ENCODE measurements around the gene STING1. TPM values are rescaled to one million over a fixed set of nuclear protein-coding genes. Genes with fewer than 3 reads are reported as not detected.

The STING1 gene
- total RNA-seq, 1 experiment from 2014 or later: 33.1 TPM

- ChIA-PET CTCF (interaction anchor here (0.7 to 1.8 kb wide), 5 partner anchors 13 to 416 kb away, joined by 3 to 6 read pairs (median 3); no protein-coding TSS in a partner anchor), POLR2A (no interaction called here)
- H3K27me3 Mint-ChIP-seq (ENCODE audit: insufficient read depth, unreplicated experiment): no peaks in the 10 kb centered on the region
- no peak for DNase-seq (ENCODE audit: unreplicated experiment)
- no peak overlapping the region for H3K4me3 Mint-ChIP-seq (ENCODE audit: unreplicated experiment)
- no peaks in the 10 kb centered on the region for H3K36me3 Mint-ChIP-seq (ENCODE audit: insufficient read depth, unreplicated experiment)
- TF ChIP-seq CTCF (IDR thresholded peaks at IDR 0.05; ENCODE audit: unreplicated experiment): no peak
- no peaks in the 10 kb centered on the region for H3K9me3 Mint-ChIP-seq (ENCODE audit: unreplicated experiment)
- BruUV-seq (replicated peaks): no TSS peak
- intact Hi-C loops (cut with micrococcal nuclease): no loop called here
- peaks cover 6% of the 10 kb centered on the region for H3K4me1 Mint-ChIP-seq (ENCODE audit: insufficient read depth, unreplicated experiment)
- H3K27ac Mint-ChIP-seq (ENCODE audit: low read depth, unreplicated experiment): no peak overlapping the region
Observed at GRCh38 chr5:139461698-139462097, 20.9 kb downstream of the STING1 start.

DNA sequence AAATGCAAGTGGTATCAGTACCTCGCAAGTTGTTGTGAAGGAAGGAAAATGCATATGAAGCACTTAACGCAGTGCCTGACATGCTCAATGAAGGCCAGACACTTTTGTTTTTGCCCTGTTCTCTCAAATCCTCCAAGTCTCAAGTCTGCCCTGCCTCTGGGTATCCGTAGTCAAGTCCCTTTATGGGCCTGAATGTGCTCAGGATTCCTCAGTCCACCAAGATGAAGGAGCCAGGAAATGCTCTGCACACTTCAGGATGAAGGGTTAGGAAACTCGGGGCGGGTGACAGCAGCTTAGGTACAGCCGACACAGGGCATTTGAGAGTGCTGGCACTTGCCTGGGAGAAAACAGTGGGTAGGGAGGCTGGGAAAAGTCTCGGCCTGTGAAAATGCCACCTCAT is 21.4 kb downstream of the STING1 start:
- no peaks in the 10 kb centered on the region for H3K36me3 Mint-ChIP-seq (ENCODE audit: insufficient read depth, unreplicated experiment)
- ChIA-PET CTCF (no interaction called here), POLR2A (no interaction called here)
- no peaks in the 10 kb centered on the region for H3K9me3 Mint-ChIP-seq (ENCODE audit: unreplicated experiment)
- no peak for DNase-seq (ENCODE audit: unreplicated experiment)
- BruUV-seq (replicated peaks): no TSS peak
- TF ChIP-seq CTCF (IDR thresholded peaks at IDR 0.05; ENCODE audit: unreplicated experiment): no peak
- H3K27ac Mint-ChIP-seq (ENCODE audit: low read depth, unreplicated experiment): no peak overlapping the region
- intact Hi-C loops (cut with micrococcal nuclease): no loop called here
- no peaks in the 10 kb centered on the region for H3K27me3 Mint-ChIP-seq (ENCODE audit: insufficient read depth, unreplicated experiment)
- H3K4me1 Mint-ChIP-seq (ENCODE audit: insufficient read depth, unreplicated experiment): peaks cover 6% of the 10 kb centered on the region
- H3K4me3 Mint-ChIP-seq (ENCODE audit: unreplicated experiment): no peak overlapping the region

- Mint-ChIP-seq H3K4me1 (ENCODE audit: insufficient read depth, unreplicated experiment) (peaks cover 6% of the 10 kb centered on the region), H3K4me3 (ENCODE audit: unreplicated experiment) (no peak overlapping the region), H3K36me3 (ENCODE audit: insufficient read depth, unreplicated experiment) (no peaks in the 10 kb centered on the region), H3K9me3 (ENCODE audit: unreplicated experiment) (no peaks in the 10 kb centered on the region), H3K27me3 (ENCODE audit: insufficient read depth, unreplicated experiment) (no peaks in the 10 kb centered on the region), H3K27ac (ENCODE audit: low read depth, unreplicated experiment) (no peak overlapping the region)
- CTCF ChIA-PET: no interaction called here
- POLR2A ChIA-PET: no interaction called here
- intact Hi-C loops (cut with micrococcal nuclease): no loop called here
- BruUV-seq (replicated peaks): no TSS peak
- no peak for TF ChIP-seq CTCF (IDR thresholded peaks at IDR 0.05; ENCODE audit: unreplicated experiment)
- no peak for DNase-seq (ENCODE audit: unreplicated experiment)
Observed at GRCh38 chr5:139460455-139460854, 22.1 kb downstream of the STING1 start.

DNA sequence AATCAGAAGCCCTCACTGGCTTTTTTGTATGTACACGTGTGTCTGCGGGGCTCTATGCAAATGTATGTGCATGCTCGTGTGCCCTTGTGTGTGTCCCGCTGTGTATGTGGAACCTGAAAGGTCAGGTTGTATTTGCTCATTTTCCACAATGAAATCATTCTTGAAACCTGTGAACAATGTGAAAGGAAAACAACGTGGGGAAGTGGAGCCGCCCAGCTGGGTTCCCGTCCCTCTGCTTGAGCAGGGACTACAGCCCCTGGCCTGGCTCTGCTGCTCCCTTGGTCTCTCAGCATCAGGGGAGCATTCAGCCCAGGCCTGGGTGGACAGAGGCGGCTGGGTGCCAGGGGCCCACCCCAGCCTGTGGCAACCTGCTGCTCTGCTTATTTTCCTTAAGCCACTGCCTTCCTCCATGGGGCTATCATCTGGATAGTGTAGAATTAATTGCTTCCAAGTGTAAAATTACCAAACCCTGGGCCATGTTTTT is 23.1 kb downstream of the STING1 start:
- POLR2A ChIA-PET: no interaction called here
- DNase-seq (ENCODE audit: unreplicated experiment): no peak
- H3K36me3 Mint-ChIP-seq (ENCODE audit: insufficient read depth, unreplicated experiment): no peaks in the 10 kb centered on the region
- H3K4me1 Mint-ChIP-seq (ENCODE audit: insufficient read depth, unreplicated experiment): peaks cover 6% of the 10 kb centered on the region
- no peaks in the 10 kb centered on the region for H3K27me3 Mint-ChIP-seq (ENCODE audit: insufficient read depth, unreplicated experiment)
- H3K4me3 Mint-ChIP-seq (ENCODE audit: unreplicated experiment): no peak overlapping the region
- no peak overlapping the region for H3K27ac Mint-ChIP-seq (ENCODE audit: low read depth, unreplicated experiment)
- H3K9me3 Mint-ChIP-seq (ENCODE audit: unreplicated experiment): no peaks in the 10 kb centered on the region
- BruUV-seq (replicated peaks): no TSS peak
- intact Hi-C loops (cut with micrococcal nuclease): no loop called here
- no peak for TF ChIP-seq CTCF (IDR thresholded peaks at IDR 0.05; ENCODE audit: unreplicated experiment)
- CTCF ChIA-PET: no interaction called here
